GM19025 (cell line): Measurements from ENCODE around the gene ADARB1.

Experiments used
- ATAC-seq: cut with Tn5 transposase; IDR thresholded peaks from one replicate; pipeline ENCODE4 v1.9.1; 2021; ENCODE audit warnings: mild to moderate bottlenecking, low read depth, moderate library complexity; ENCODE audit not compliant: unreplicated experiment

Gene ADARB1

DNA sequence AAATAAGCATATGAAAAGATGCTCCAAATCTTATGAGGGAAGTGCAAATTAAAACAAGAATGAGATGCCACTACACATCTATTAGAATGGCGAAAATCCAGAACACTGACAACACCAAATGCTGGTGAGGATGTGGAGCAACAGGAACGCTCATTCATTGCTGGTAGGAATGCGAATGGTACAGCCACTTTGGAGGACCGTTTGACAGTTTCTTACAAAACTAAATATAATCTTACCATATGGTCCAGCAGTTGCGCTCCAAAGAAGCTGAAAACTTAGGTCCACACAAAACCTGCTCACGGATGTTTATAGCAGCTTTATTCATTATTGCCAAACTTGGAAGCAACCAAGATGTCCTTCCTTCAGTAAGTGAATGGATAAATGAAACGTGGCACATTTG lies 163.0 kb downstream of the ADARB1 start:
- no peak for ATAC-seq

DNA sequence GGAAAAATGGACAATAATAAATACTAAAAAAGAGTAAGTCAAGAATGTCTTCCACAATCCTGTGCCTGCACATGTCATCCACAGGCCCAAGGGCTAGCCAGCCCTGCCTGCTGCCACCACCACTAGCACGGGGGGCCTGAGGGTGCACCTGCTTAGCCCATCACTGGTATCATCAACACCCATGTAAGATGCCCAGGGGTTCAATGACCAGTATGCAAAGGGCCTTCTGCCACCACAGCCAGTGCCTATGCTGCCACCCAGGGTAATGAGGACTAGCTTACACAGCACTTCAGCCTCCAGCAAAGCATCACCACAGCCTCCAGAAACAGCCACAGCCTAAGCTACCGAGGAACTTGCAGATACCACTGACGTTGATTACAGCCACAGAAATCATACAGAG lies 167.0 kb downstream of the ADARB1 start:
- no peak for ATAC-seq

DNA sequence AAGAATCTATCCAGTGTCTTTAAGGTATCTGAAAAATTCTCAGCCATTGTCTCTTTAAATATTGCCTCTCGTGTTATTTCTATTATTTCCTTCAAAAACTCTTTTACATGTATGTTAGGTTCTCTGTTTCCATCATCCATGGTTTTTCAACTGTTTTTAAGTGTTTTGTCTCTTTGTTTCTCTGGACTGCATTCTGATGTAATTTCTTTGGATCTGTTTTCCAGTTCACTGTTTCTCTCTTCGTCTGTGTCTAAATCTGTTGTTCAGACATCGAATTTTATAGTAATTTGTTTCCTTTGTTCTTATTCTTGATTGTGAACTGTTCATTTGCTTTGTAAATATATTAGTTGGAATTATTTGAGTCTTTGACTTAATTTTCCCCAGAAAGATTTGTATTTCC lies 169.2 kb downstream of the ADARB1 start:
- ATAC-seq, result no peak

DNA sequence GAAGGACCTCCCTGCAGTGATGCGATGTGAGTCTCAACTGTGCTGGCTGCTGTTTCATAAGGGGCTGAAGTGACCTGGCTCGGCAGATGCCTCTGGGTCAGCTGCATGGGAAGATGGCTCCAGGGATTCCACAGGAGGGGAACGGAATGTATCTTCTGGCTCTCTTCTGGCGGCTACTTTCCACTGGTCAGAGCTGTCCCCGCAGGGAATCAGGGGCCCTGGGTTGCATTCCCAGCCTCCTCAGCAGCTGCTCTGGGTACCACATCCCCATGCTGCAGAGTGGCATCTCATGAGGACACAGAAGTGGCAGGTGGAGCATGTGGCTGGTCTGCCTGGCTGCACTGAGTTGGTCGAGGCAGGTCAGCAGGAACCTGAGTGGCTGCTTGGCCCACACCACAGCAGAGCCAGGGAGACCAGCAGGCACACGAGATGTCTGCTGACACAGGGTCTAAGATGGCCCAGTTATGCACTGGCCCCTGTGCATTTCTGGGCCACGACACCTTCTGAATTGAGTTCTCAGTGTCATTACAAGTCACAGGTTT lies 170.5 kb downstream of the ADARB1 start:
- no peak for ATAC-seq

DNA sequence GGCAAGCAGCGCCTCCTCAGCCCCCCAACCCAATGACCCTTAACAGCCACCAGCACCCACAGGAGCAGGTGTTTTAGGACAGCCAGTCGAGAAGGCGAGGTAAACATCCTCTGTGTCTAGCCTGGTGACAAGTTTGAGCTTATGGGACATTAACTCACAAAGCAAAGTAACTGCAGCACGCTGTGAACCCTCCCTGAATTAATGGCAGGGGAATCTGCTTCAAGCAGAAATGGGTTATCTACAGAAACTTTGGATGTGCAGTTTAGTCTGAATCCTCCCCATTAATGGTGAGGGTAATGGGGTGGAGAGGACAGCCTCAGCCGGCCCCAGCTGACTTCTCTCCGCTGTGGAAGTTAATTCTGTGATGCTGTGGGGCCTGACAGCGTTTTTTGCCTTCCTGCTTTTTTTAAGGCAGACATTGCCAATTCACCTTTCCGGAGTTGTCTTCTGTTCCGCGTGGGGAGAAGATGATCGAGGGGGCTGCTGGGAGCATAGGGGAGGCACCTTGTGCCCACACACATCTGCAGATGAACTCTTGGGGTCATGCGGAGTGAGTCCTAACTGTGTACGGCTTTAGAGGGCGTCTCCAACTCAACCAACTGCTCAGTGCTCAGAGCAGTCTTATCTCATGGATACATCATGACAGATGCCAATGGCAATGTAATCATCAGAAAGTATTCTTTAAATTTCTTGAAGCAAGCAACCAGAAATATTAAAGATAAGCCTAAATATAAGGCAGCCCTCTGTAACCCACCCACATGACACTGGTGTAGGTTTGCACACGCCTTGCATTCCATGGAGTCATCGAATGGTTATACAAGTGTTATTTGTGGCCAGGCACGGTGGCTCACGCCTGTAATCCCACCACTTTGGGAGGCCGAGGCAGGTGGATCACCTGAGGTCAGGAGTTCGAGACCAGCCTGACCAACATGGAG lies 172.3 kb downstream of the ADARB1 start:
- ATAC-seq, result no peak

DNA sequence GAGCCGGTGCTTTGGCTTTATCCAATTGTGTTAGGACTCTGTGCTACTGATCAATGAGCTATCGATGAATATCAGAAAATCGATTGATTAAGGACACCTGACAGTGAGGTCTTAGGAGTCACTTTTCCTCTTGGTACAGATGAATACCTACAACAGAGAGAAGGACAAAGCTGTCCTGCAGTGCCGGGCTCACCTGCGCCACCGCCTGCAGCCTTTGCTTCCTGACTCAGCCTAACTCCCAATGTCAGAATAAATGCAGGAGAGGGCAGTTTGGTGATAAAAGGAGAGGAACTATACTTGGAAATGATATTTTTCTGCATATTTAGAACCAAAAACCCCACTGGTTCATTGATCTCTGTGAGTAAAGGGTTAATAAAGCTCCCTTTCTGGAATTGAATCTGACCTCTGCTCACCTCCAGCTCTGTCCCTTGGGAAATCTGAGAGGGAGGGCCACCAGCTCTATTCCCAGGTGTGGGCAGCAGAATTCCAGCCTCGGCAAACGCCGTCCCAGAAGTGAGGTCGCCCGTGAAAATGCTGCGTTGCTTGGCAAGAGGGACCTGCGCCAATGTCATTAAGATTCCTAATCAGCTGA lies 174.0 kb downstream of the ADARB1 start:
- no peak for ATAC-seq

DNA sequence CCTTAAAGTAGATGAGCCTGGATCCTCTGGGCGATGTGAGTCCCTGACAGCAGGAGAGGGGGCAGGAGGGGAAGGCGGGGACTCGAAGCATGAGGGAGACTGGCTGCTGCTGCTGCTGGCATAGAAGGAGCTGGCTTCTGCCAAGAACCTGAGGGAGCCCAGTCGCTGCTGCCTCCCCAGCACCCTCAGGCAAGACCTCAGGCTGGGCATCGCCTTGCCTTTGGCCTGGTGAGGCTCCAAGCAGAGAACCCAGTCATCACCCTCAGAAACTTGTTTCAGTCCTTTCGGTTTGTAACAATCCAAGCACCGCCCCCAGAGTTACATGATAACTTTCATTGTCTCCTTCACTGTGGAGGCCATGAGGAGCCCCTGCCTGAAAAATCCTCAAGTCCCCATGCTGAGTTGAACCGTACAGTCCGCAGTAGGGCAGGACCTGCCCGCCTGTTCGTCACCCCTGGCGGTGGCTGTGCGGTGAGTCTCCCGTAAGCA lies 174.6 kb downstream of the ADARB1 start:
- no peak for ATAC-seq

DNA sequence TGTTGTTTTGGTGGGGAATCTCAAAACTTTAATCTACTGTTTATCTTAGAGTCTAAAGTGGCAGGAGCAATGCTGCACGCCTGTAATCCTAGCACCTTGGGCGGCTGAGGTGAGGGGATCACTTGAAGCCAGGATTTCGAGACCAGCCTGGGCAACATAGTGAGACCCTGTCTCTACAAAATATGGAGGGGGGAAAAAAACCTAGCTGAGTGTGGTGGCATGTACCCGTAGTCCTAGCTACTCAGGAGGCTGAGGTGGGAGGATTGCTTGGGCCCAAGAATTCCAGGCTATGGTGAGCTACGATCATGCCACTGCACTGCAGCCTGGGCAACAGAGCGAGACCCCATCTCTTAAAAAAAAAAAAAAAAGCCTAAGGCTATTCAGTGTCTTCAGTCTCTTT lies 175.2 kb downstream of the ADARB1 start:
- no peak for ATAC-seq

DNA sequence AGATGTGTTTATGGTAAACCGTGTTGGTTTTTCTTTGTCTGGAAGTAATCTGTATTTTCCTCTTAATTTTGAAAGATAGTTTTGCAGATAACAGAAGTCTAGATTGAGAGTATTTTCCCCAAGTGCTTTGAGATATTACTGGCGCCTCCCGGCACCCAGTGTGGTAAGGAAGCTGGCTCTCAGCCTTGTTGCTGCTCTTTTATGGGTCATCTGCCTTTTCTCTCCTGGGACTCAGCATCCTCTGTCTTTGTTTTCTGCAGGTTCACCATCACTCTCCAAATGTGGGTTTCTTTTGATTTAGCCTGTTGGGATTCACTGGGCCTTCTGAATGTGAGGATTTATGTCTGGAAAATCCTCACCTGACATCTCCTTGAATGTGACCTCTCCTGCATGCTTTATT lies 175.9 kb downstream of the ADARB1 start:
- ATAC-seq, result no peak

DNA sequence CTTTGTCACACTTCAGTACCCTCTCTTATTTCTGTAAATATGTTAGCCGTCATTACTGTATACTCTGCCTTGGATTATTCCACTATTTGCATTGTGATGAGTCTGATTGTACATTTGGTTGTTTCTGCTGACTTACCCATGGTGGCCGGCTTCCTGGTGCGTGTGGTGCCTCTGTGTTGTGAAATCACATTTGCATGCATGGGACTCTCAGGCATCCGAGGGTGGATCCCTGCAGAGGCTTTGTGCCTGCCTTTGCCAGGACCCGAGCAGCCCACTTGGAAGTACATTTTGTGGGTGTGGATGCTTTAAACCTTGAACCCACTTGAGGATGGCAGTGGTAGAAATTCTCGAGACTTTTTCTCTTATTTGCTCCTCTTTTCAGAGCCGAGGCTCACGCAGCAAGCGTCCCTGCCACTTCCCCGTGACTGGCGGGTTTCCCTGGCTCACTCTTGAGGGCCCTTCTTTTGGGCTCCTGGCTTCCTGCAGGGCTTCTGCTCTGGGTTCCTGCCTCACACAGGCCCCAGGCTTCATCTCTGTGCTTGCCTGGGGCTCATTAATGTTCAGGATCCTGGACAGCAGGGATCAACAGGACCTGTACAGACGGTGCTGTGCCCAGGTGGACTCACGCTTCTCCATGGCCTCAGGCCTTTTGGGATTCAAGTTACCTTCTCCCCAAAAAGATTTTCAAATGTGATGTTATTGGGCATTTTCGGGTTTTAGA lies 176.7 kb downstream of the ADARB1 start:
- ATAC-seq, result no peak

DNA sequence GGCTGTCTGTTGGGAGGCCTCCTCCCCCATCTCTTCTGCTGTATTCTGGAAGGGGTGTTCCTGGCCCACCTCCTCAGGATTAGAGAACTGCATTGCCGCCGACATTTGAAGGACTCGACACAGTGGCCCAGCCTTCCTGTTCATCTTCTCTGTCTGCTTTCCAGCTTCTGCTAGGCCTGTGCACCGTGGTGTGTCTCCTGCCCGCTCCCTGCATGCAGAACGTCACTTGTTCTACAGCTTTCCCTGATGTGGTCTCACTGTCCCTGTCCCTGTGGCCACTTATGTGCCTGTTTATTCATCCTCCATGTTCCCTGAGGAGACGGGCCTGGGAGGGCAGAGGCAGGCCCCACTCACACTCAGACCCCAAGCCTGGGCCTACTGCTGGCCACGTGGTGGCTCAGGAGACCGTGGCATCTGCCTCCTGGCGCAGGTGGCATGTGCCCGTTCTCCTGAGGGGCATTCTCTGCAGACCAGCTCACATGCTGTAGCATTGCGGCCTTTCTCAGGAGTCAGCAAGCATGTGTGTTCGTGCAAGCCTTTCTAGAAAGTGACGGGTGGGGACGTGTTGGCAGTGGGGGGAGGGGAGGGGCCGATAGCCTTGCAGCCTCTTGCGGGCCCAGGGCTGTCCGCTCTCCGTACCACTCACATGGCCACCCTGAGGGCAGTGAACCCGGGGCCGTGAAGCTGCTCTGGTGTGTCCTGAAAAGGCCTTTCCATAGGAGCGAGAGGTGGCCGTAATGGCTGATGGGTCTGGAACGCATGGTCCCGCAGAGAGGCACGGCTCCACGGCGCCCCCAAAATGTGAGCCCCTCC lies 177.5 kb downstream of the ADARB1 start:
- no peak for ATAC-seq

DNA sequence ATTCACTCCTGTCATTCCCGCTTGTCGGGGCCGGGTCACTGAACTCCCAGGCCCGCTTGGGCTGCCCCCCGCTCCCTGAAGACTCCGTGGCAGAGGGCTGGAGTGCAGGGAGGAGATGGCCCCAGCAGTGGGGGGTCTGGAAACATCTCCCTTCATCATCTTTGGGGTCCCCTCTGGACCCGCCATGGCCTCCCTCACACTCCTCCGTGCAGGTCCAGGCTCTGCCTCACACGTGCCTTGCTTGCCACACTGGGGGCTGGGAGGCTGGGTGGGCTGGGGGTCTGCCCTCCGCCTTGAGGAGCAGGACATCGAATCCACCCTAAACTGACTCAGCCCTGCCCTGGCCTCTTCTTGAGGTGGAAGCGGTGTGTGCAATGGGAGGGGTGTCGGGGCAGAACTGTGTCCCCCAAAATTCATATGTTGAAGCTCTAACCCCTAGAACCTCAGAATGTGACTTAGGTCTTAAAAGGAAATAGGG lies 178.1 kb downstream of the ADARB1 start:
- no peak for ATAC-seq

DNA sequence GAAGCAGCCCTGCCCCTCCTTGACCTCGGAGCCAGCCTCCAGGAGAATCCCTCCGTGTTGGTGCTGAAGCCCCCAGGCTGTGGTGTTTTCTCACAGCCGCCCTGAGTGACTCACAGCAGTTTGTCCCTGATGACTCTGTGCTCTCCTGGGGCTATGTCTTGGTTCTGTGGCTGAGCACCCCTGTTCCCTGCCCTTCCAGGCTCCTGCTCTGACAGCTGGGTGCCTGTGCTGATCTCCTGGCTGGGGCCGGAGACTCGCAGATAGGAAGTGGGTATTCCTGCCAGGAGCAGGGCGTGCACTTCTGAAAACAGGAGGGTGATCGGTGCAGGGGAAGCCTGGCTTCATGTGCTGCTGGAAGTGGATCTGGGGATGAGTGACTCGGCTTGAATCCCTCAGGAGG lies 178.8 kb downstream of the ADARB1 start:
- no peak for ATAC-seq

DNA sequence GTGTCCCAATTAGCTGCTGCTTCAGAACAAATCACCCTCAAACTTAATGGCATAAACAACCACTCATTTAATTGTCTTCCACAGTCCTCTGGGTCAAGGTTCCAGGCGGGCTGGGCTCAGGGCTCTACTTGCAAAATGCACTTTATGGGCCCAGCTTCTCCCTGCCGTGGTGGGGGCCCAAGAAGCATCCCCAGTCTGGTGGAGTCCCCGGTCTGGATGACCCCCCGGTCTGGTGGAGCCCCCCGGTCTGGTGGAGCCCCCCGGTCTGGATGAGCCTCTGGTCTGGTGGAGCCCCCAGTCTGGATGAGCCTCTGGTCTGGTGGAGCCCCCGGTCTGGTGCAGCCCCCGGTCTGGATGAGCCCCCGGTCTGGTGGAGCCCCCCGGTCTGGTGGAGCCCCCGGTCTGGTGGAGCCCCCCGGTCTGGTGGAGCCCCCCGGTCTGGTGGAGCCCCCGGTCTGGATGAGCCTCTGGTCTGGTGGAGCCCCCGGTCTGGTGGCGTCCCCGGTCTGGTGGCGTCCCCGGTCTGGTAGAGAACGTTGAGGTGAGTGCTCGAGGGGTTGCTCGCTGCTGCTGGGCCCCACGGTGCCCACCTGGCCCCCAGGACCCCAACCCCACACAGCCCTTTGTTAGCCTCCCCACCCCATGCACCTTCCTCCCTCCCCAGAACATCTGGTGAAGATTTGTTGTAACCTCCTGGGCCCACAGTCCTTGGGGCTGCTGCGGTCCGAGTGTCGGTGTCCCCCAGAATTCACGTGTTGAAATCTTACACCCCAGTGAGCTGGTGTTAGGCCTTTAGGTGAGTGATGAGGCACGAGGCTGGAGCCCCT lies 179.5 kb downstream of the ADARB1 start:
- no peak for ATAC-seq

DNA sequence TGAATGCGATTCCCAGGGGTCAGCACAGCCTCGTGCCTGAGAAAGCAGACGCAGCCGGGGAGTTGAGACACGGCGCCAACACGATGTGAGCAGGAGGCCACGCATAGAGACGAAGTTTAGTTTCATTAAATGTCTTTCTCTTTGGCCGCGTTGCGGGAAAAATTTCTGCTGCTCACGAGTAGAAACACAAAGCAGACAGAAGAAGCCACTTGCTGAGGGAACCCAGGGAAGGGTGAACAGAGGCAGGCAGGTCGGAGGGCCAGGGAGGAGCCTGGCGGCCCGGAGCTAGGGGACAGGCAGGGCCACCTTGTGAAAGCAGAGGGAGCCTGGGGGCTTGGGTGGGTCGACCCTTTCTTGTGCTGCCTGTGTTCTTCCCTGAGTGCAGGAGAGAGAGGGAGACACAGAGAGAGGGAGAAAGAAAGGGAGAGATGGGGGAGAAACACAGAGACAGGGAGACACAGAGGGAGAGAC lies 180.1 kb downstream of the ADARB1 start:
- ATAC-seq, result no peak

DNA sequence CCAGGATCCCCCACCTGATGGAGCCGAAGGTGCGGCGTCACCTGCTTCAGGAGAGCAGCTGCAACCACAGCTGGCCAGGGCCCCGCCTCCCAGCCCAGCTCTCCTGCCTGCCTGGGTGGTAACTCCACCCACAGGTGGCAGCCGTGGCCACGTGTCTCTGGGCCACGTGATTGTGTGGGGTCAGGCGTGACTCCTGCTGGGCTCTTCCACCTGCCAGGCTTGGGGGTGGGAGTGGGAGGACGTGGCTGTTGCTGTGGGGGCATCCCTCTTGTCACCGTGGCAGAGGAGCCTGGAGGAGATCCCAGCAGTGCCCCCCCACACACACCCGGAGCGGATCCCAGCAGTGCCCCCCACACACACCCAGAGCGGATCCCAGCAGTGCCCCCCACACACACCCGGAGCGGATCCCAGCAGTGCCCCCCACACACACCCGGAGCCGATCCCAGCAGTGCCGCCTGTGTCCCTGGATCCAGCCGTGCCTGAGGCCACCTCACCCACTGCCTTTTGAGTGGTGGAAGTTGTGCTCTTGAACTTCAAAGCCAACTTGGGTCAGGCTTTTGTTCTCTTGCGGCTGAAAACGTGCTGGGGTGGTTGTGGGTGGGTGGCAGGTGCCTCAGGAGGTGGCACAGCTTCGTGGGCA lies 181.1 kb downstream of the ADARB1 start:
- ATAC-seq, result no peak

DNA sequence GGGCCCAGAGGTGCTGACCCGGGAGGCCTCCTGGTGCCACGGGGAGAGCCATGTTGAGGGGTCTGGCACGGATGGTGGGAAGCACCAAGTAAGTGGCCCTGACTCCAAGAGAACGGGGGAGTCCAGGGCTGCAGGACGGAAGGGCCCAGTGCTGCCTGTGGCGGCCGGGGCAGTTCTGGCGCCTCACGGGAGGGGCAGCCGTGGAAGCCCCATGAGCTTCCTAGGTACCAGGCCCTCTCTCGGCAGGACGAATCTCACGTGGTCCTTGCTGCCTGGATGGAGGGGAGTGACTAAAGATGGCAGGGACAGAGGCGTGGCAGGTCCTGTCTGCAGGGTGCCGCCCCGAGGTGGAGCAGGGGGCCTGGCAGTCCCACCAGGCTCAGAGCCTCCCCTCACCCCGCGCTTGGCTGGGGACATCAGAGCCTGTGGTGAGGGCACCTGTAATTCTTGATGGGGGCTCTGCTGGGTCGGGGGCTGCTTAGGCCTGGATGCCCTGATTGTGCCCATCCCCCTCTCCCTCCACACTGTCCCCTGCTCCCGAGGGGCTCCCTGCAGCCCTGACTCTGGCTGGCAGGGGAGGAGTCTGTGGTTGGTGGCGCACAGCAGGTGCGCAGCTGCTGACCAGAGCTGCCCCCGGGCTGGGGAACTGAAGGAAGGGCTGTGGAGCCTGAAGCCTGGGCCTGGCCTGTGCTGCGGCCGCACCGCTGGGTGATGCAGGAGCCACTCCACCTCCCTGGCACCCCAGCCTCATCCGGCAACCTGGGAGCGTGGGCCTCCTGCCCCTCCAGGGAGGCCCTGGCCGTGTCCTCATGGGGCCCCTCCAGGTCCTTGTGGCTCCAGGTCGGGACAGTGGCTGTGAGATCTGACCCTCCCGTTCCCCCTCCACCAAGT lies 181.9 kb downstream of the ADARB1 start:
- ATAC-seq, result no peak
